ENCODE data around the gene SH3PXD2A. TPM values are rescaled to one million over a fixed set of nuclear protein-coding genes. Genes with fewer than 3 reads are reported as not detected.
A peak's percentile ranks its signal among the peaks of the same experiment; 100 is the strongest.
"Not testable (repeated sequence)": the region's sequence is repeated elsewhere in the genome, so short reads cannot be mapped to it uniquely, and the experiment has no call there.

The SH3PXD2A gene
- total RNA-seq, 3 donors from 2014 or later: 14.3 to 30.5 (median 14.7) TPM

GRCh38 chr10:103610921-103611511 is 244.4 kb downstream of the SH3PXD2A start:
- Histone ChIP-seq H3K27me3 (no peaks in the 10 kb centered on the region), H3K36me3 (no peaks in the 10 kb centered on the region), H3K4me3 (no peak overlapping the region), H3K27ac (peak overlapping the region in 1 of 2 donors; percentile 6), H3K4me1 (no peaks in the 10 kb centered on the region), H3K9me3 (no peaks in the 10 kb centered on the region)
- intact Hi-C loops (cut with DNase I; ENCODE audit: low total_unique reads): no loop called here
- TF ChIP-seq CTCF (IDR thresholded peaks at IDR 0.05) (no peak), POLR2AphosphoS5 (IDR thresholded peaks at IDR 0.05) (no peak), POLR2A (IDR thresholded peaks at IDR 0.05) (no peak)
- DNase-seq (ENCODE audit: low spot score in 2 of 2): no peak

GRCh38 chr10:103610083-103610472 is 245.3 kb downstream of the SH3PXD2A start:
- intact Hi-C loops (cut with DNase I; ENCODE audit: low total_unique reads): no loop called here
- Histone ChIP-seq H3K9me3 (no peaks in the 10 kb centered on the region), H3K36me3 (no peaks in the 10 kb centered on the region), H3K27me3 (no peaks in the 10 kb centered on the region), H3K4me3 (no peak overlapping the region), H3K4me1 (no peaks in the 10 kb centered on the region), H3K27ac (peak overlapping the region in 1 of 2 donors; percentile 32)
- DNase-seq (ENCODE audit: low spot score in 2 of 2): no peak
- TF ChIP-seq POLR2A (IDR thresholded peaks at IDR 0.05) (no peak), CTCF (IDR thresholded peaks at IDR 0.05) (no peak), POLR2AphosphoS5 (IDR thresholded peaks at IDR 0.05) (no peak)

- Histone ChIP-seq H3K9me3 (no peaks in the 10 kb centered on the region), H3K4me3 (no peak overlapping the region), H3K27me3 (no peaks in the 10 kb centered on the region), H3K4me1 (no peaks in the 10 kb centered on the region), H3K36me3 (no peaks in the 10 kb centered on the region), H3K27ac (peak overlapping the region in 1 of 2 donors; percentile 32)
- TF ChIP-seq CTCF (IDR thresholded peaks at IDR 0.05): no peak
- TF ChIP-seq POLR2AphosphoS5 (IDR thresholded peaks at IDR 0.05): no peak
- no peak for TF ChIP-seq POLR2A (IDR thresholded peaks at IDR 0.05)
- intact Hi-C loops (cut with DNase I; ENCODE audit: low total_unique reads): loop anchor here (10.0 kb wide), 1 partner anchor 75 kb away; no protein-coding TSS in a partner anchor
- DNase-seq (ENCODE audit: low spot score in 2 of 2): no peak
Observed at GRCh38 chr10:103609231-103610082, 245.9 kb downstream of the SH3PXD2A start.

GRCh38 chr10:103608056-103608455 is 247.3 kb downstream of the SH3PXD2A start:
- not testable (repeated sequence) for H3K4me1 ChIP-seq; H3K27me3 ChIP-seq; H3K36me3 ChIP-seq; H3K9me3 ChIP-seq; H3K27ac ChIP-seq; DNase-seq (ENCODE audit: low spot score in 2 of 2); H3K4me3 ChIP-seq
- intact Hi-C loops (cut with DNase I; ENCODE audit: low total_unique reads): loop anchor here (10.0 kb wide), 1 partner anchor 77 kb away; no protein-coding TSS in a partner anchor

- H3K4me1 ChIP-seq; H3K36me3 ChIP-seq; H3K4me3 ChIP-seq; H3K9me3 ChIP-seq; DNase-seq (ENCODE audit: low spot score in 2 of 2); H3K27me3 ChIP-seq; H3K27ac ChIP-seq: not testable (repeated sequence)
- intact Hi-C loops (cut with DNase I; ENCODE audit: low total_unique reads): loop anchor here (10.0 kb wide), 1 partner anchor 78 kb away; no protein-coding TSS in a partner anchor
Observed at GRCh38 chr10:103607051-103607450, 248.3 kb downstream of the SH3PXD2A start.

GRCh38 chr10:103606097-103606438 is 249.3 kb downstream of the SH3PXD2A start:
- intact Hi-C loops (cut with DNase I; ENCODE audit: low total_unique reads): loop anchor here (10.0 kb wide), 1 partner anchor 79 kb away; no protein-coding TSS in a partner anchor
- not testable (repeated sequence) for H3K27ac ChIP-seq; H3K27me3 ChIP-seq; DNase-seq (ENCODE audit: low spot score in 2 of 2); H3K4me3 ChIP-seq; H3K9me3 ChIP-seq; H3K4me1 ChIP-seq; H3K36me3 ChIP-seq
- peak in 1 of 3 donors; percentile 4 for TF ChIP-seq CTCF (IDR thresholded peaks at IDR 0.05)
